Brain pericyte (primary cell): ENCODE measurements around the gene NUTM2F.
A peak's percentile ranks its signal among the peaks of the same experiment; 100 is the strongest.
"Not testable (repeated sequence)": the region's sequence is repeated elsewhere in the genome, so short reads cannot be mapped to it uniquely, and the experiment has no call there.

Experiments
- DNase-seq: peaks from one replicate; pipeline ENCODE4 v3.0.0-alpha.2; 2012; ENCODE audit warnings: low read depth, low spot score

The NUTM2F gene, protein sequence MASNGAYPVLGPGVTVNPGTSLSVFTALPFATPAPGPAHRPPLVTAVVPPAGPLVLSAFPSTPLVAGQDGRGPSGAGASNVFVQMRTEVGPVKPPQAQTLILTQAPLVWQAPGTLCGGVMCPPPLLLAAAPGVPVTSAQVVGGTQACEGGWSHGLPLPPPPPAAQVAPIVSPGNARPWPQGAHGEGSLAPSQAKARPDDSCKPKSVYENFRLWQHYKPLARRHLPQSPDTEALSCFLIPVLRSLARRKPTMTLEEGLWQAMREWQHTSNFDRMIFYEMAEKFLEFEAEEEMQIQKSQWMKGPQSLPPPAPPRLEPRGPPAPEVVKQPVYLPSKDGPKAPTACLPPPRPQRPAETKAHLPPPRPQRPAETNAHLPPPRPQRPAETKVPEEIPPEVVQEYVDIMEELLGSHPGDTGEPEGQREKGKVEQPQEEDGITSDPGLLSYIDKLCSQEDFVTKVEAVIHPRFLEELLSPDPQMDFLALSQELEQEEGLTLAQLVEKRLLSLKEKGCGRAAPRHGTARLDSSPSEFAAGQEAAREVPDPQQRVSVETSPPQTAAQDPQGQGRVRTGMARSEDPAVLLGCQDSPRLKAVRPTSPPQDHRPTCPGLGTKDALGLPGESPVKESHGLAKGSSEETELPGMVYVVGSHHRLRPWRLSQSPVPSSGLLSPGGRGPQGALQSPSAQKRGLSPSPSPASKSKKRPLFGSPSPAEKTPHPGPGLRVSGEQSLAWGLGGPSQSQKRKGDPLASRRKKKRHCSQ

GRCh38 chr9:94328544-94328943, at the start of gene NUTM2F:
NUTM2F (minus strand) TSS chr9:94328644; CDS start chr9:94328623, 21 bp downstream.
- DNase-seq = not testable (repeated sequence)

DNA sequence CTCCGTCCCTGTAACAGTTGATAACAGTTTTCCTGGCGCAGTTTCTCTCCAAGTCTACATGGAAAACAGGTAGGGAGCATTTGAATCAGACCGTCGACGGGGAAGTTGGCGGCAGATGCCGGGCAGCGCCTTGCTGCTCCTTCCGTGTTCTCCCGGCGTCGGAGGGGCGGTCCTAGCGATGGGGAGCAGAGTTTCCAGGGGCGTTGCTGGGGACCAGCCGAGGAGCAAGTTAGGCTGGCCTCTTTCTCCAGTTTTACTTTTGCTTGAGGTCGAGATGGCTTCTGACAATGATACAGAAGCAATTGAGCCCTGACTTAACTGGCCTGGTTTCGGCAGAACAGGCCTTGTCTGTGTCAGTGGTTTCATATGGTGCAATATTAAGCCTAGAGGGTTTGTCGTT, 46.8 kb upstream of the NUTM2F start:
- DNase-seq = not testable (repeated sequence)

- peak; percentile 64 for DNase-seq
Observed at GRCh38 chr9:94374176-94375056, 46.0 kb upstream of the NUTM2F start.

DNA sequence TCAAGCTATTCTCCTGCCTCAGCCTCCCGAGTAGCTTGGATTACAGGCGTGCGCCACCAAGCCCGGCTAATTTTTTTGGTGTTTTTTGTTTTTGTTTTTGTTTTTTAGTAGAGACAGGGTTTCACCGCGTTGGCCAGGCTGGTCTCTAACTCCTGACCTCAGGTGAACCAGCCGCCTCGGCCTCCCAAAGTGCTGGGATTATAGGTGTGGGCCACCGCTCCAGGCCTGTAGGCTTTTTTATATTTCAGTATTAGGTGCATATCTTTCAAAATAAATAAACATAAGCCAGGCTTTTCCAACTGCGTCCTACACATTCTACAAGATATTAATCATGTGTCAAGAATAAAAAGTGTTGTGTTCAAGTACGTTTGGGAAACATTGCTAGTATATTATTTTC, 45.3 kb upstream of the NUTM2F start:
- DNase-seq = not testable (repeated sequence)

DNA sequence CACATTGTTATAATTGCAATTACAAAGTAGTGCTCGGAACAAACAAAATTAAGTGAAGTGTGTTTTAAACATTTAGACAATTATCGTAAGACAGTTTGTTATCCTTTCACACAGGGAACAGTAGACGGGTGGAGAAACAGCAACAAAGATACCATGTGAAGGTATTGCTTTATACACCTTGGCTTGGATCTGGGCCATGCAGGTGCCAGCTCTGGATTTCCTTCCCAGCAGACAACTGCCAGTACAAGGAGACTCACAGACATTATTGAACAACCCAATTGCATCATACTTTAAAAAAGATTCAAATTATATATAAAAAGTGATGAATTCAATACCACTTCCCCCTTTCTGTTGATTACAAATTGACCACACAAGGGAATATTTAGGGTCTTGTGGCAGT, 41.8 kb upstream of the NUTM2F start:
- DNase-seq = not testable (repeated sequence)

- not testable (repeated sequence) for DNase-seq
Observed at GRCh38 chr9:94364093-94364614, 35.7 kb upstream of the NUTM2F start.

- DNase-seq = not testable (repeated sequence)
Observed at GRCh38 chr9:94357158-94357557, 28.7 kb upstream of the NUTM2F start.

DNA sequence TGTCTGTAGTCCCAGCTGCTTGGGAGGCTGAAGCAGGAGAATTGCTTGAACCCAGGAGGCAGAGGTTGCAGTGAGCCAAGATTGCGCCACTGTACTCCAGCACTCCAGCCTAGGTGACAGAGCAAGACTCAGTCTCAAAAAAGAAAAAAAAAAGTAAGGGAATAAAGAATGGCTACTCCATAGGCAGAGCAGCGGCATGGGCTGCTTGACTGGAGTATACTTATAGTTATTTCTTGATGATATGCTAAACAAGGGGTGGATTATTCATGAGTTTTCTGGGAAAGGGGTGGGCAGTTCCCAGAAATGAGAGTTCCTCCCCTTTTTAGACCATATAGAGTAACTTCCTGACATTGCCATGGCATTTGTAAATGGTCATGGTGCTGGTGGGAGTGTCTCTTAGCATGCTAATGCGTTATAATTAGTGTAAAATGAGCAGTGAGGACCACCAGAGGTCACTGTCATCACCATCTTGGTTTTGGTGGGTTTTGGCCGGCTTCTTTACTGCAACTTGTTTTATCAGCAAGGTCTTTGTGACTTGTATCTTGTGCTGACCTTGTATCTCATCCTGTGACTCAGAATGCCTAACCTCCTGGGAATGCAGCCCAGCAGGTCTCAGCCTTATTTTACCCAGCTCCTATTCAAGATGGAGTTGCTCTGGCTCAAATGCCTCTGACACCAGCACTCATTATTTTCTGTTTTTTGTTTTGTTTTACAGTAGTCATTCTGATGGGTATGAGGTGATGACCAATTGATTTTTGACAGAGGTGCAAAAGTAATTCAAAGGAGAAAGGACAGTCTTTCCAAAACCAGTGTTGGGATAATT, 23.7 kb upstream of the NUTM2F start:
- DNase-seq = not testable (repeated sequence)

DNA sequence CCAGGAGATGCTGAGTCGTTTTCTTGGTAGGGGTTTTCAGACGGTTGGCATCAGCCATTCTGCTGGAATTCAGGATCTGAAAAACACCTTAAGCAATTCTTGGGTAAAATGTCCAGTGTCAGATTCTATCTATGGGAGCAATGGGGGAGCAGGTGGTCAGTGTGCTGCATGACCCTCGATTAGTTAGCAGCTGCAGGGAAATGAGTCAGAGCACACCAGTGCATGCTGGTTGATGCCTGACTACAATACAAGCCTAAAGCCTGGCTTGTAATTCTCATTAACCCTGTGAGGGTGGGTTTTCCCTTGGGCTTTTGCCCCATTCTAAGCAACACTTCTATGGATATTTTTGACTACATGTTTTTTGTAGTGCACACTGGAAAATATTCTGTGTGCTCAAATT, 20.3 kb upstream of the NUTM2F start:
- DNase-seq = not testable (repeated sequence)

DNA sequence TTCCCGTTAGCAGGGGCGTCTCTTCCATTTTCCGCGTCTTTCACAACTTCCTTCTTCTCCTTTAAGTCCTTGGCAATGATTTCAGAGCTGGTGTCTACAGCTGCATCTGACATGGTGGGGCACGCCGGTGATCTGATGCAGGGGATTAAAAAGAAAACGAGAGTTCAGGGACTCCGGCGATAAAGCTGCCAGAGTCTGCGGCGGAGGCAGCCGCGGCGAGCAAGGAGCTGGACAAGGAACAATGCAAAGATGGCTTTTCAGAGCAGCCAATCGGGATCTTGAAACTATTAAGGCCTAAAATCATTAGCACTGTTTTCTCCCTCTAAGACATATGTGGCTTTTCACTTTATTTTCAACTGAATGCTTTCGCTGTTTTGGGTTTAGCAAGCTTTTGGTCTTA, 19.0 kb upstream of the NUTM2F start:
- DNase-seq = not testable (repeated sequence)

DNA sequence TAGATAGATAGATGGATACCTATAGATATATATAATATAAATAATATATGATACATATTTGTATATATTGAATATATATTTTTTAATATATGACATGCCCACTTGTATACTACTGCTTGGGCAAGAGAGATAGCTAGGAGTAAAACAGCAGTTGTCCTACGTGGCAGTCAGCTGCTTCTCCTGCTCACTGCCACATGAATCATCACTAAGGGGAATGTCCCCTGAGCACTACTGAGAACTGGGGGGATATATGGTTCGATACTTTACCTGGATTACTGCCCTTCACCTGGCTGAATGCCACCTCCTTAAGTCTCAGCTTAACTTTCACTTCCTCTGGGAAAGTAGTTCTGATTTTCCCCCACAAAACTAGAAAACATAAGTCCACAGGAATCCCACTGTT, 13.3 kb upstream of the NUTM2F start:
- not testable (repeated sequence) for DNase-seq

- not testable (repeated sequence) for DNase-seq
Observed at GRCh38 chr9:94340750-94341149, 12.3 kb upstream of the NUTM2F start.

GRCh38 chr9:94339657-94340056, 11.2 kb upstream of the NUTM2F start:
- not testable (repeated sequence) for DNase-seq

DNA sequence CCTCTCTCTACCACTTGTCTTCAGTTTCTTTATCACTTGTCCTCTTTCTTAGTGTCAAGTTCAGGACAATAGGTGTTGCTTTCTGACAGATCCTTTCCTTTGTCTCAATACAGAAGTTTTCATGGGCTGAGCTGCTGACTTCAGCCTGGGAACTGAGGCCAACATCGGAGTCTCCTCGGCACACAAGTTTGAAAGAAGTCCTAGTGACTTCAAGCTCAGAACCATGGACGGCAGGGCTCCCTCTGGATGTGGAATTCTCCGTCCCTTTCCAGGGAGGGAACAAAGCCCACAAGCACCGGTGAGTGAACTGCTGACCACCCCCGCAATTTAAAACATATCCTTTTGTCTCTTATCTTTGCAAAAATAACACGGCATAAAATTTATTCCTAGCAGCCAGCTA, 10.3 kb upstream of the NUTM2F start:
- DNase-seq = not testable (repeated sequence)

GRCh38 chr9:94336445-94336844, 8.0 kb upstream of the NUTM2F start:
- not testable (repeated sequence) for DNase-seq

GRCh38 chr9:94325583-94325982, 2.9 kb downstream of the NUTM2F start:
- DNase-seq = not testable (repeated sequence)

DNA sequence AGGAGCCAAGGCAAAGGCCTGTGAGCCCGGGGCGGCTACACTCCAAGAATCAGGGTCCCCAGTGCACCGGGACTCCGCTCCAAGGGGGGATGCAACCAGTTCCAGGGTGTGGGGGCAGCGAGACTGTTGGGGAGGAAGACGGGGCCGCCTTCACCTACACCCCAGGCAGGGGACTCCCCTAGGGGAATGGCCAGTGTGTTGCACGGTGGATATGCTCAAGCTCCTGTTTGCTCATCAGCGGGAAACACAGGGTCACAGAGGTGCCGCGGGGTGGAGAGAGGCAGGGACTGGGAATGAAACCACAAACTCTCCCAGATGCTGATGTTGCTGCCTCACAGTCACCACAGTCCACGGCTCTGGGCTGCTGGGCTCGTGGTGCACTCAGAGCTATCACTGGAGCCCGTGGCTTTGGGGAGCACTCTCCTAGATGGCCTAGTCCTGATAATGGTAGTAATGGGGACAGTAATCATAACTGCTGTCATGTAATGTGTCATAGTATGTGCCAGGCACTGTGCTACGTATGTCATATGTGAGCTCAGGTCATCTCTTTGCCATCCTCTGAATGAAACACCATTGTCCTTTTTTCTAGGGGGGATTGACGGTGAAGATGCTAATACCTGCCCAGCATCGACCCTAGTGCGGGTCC, 5.2 kb downstream of the NUTM2F start:
- DNase-seq = not testable (repeated sequence)

DNA sequence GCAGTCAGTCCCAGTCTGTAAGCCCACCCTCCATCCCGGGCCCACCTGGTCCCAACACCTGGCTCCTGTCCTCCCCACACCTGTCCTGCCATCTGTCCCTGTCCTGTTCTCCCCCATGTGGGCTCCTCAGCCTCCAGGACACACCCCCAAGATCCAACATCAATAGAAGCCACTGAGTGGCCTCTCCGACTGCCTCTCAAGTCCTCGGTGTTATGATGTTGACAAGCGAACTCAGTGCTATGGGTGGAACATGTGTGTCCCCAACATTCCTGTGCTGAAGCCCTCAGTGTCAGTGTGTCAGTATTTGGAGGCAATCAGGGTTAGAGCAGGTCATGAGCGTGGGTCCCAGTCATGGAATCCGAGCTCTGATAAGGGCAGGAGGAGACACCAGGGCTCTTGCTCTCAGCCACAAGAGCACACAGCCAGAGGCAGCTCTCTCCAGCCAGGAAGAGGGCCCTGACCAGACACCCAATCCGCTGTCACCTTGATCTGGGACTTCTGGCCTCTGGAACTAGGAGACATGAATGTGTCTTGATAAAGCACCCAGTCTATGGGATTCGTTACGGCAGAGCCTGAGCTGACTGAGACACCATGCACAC, 6.0 kb downstream of the NUTM2F start:
- not testable (repeated sequence) for DNase-seq

- not testable (repeated sequence) for DNase-seq
Observed at GRCh38 chr9:94317949-94318657, 10.3 kb downstream of the NUTM2F start.
